Activated gamma-delta T cell treated with Interleukin-2 at 50 U/mL for 16 hours (primary cell): ENCODE results near the gene PAX8.
A peak's percentile ranks its signal among the peaks of the same experiment; 100 is the strongest.
"Not testable (repeated sequence)": the region's sequence is repeated elsewhere in the genome, so short reads cannot be mapped to it uniquely, and the experiment has no call there.

Experiments used
- DNase-seq: peaks from one replicate; pipeline ENCODE4 v3.0.0-alpha.2; 2020

Gene PAX8

GRCh38 chr2:113278742-113279139, at the start of gene PAX8:
TSS of gene PAX8 (minus strand) at chr2:113278921. CDS start at chr2:113278394, 527 bp downstream.
- no peak for DNase-seq

- no peak for DNase-seq
Measured at GRCh38 chr2:113328043-113328442, 49.3 kb upstream of the PAX8 start.

DNA sequence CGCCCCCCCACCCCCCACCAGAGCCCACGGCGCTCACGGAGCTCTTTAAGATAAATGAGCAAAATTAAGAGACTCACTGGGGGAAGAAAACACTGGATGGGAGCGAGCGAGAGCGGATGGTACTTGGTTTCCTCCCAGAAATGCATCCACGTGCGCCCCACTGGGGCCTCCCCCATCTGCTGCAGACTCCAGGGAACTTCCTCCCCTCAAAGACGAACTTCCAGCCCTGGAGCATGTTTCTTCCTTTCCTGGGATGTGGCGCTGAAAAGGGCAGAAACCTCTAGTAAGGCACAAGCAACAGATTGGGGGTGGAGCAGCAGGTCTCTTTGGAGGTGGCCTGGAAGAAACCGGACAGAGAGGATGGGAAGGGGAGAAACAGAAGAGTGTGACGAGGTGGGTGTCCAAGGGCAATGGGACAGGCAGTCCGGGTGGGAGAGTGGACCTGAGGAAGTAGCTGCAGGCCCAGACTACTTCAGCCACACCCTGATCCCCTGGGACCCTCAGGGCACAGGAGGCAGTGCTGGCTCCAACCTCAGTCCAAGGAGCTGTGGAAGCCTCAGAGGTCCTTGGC, 46.5 kb upstream of the PAX8 start:
- DNase-seq: not testable (repeated sequence)

GRCh38 chr2:113324684-113325160, 46.0 kb upstream of the PAX8 start:
- DNase-seq: peak; percentile 16

DNA sequence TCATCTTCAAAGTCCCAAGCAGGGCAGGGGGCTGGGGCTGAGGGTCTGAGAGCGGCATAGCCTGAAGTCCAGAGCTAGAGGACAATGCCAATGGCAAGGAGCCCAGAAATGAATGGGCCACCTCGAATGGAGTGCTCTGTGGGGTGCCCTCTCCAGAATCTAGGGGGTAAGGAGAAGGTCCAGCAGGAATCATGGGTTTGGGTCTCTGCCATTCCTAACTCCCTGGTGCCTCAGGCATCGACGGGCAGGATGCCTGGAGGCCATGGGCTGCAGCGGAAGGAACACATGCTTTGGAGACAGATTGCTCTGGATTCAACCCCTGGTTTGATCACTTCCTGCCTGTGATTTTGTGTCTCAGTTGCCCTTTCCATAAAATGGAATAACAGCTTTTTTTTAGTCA, 44.4 kb upstream of the PAX8 start:
- DNase-seq: not testable (repeated sequence)

- DNase-seq: not testable (repeated sequence)
Measured at GRCh38 chr2:113320106-113320505, 41.4 kb upstream of the PAX8 start.

DNA sequence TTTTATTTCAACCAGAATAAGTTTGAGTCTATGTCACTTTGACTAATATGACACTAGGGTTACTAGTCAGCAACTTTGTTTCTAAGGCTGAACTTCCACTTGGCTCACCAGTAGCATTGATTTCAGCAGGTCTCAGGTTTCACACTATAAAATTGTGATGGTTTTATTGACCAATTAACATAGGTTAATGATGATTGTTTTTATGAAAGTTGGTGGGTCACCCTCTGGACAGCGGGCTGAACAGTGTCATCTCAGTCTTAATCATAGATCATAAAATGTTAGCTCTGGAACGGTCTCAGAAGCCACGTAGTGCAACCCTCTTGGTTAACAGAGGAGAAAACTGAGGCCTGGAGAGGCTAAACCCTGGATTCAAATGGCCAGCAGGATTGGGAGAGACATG, 40.2 kb upstream of the PAX8 start:
- DNase-seq: not testable (repeated sequence)

DNA sequence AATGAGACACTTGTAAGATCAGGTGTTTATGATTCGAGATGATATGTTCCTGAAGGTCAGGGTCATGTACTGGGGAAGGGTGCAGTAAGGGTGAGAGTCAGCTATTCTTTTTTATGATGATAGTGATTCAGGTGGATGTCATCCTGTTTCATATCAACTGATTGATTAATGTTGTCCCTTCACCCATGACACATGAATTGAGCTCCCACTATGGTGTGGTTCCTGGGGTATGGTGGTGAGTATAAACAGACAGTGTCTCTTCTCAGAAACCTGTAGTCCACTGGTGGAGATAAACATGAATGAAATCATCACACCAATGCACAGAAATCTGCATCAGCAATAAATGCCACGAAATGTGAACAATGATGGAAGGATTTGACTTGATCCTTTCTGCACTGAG, 37.4 kb upstream of the PAX8 start:
- no peak for DNase-seq

GRCh38 chr2:113314663-113315062, 35.9 kb upstream of the PAX8 start:
- DNase-seq: not testable (repeated sequence)

DNA sequence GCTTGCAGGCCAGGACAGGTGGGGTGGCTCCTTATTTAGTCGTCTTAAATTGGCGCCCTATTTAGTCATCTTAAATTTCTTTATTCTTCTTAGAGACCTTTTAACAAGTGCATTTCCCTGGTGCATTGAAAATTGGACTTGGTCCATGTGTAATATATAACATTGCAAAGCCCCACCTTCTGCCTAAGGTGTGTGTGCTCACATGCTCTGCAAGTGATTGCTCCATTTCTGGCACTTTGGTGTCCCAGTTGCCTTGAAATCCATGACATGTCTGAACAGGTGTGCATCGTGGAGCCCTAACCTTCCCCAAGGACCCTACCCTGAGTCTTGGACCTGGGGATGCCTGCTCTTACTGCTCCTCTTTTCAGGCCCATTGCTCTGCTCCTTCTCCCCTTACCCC, 35.5 kb upstream of the PAX8 start:
- not testable (repeated sequence) for DNase-seq

DNA sequence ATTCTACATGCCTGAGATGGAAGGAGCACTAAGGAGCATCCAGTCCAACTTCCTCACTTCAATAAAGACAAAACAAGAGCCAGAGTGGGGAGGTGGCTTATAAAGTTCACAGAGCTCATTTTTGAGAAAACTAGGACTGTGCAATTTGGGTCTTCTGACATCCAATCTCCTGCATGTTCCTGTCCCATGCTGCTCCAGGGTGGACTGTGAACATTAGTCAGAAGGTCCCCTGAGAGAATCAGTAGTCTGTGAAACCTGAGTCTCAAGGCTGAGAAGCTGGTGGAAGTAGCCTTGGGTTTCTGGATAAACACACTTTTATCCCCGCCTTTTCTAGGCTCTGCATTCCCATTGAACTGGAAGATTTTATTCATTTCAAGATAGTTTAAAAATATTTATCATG, 33.1 kb upstream of the PAX8 start:
- not testable (repeated sequence) for DNase-seq

- DNase-seq: not testable (repeated sequence)
Measured at GRCh38 chr2:113311191-113311590, 32.5 kb upstream of the PAX8 start.

- DNase-seq: no peak
Measured at GRCh38 chr2:113309655-113310387, 31.1 kb upstream of the PAX8 start.

DNA sequence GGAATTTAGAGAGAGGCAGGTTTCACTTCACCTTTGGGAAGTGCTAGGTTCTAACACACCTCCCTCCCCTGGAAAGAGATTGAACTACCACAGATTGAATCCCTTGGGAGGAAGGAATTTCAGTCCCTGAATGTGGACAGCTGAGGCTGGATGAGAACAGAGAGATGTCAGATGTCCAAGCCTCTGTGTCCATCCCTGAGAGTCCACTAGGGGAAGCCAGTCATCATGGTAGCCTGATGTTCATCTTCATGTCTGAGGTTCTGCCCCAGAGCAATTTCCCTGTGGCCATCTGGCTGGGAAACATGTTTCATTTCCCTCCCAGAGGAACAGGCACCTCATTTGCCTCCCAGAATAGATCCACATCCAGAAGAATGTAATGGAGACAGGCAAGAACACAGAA, 30.1 kb upstream of the PAX8 start:
- not testable (repeated sequence) for DNase-seq

DNA sequence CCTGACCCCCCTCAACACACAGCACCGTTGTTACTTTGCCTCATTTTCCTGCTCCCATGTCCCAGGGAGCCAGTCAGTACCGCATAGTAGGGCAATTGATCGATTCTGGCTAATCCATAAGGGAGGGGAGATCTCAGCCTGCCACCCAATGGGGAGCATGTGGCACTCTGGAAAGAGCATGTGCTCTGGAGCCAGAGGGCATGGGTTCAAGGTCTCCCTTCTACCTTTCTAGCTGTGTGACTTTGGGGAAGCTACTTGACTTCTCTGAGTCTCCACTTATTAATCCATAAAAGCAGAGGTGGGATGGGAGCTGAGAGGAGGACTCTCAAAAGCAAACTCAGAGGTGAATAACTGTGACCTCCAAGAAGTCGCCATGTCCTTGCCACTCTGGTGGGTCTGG, 27.5 kb upstream of the PAX8 start:
- not testable (repeated sequence) for DNase-seq

GRCh38 chr2:113305749-113306148, 27.0 kb upstream of the PAX8 start:
- DNase-seq: not testable (repeated sequence)

DNA sequence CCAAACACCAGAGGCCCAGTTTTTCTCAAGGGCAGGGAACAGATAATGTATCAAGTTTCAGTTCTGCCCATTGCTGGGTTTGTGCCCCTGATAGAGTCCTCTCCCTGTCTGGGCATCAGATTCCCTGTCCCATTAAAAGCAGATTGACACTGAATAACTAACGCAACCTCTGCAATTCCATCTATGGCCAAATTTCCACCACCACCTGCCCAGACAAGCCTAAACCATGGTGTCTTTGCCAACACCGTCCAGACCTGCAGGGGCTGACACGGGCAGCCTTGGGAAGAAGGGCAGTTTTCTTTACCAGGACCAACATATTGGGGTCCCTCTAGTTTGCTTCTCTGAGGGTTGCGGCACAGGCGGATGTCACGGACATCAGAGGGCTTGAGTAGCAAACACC, 26.4 kb upstream of the PAX8 start:
- no peak for DNase-seq

GRCh38 chr2:113304702-113305101, 26.0 kb upstream of the PAX8 start:
- DNase-seq: no peak

DNA sequence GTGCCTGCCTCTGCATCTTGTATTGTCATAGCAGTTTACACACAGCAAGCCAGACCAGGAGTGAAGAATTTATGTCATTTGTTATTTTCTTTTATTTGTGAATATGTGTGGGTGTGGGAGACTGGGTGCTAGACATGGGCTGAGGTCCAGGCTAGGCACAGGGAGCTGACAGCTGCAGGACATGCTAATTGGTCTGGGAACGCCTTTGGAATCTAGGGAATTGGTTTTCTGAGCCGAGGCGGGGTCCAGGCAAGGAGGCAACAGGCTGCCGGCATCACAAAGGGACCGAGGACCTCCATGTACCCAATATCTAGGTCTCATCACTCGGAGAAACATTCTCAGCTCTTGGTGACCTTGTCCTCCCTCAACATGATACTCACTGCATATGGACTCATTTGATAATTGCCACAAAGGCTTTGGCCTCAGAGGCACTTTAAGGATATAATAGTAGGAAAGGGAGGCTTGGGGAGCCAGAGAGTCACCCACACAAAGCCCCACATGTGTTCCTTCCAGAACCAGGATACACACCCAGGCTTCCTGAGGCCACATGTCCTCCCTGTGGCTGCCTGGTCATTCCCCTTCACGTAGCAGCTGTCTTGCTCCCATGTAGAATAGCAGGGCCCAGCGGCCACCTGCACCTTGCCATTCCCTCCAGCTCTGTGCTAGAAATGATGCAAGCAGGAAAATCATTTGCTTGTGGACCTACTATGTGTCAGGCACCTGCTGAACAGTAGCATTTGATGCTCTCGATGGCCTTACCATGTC, 23.7 kb upstream of the PAX8 start:
- DNase-seq: not testable (repeated sequence)

DNA sequence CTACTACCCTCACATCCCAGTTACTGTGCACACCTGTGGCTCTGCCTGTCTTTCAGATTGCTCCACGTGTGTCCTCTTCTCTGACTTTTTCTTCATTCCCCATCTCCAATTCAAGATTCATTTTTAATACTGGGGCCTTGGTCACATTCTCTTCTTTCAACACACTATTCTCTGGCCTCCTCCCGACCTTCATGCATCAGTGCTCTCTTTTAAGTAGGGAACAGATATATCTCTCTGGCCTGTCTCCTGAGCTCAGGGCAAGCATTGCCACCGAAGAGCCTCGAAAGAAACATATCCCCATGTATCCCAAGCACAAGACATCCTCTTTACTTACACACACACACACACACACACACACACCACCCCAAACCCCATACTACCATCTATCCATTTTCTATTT, 21.6 kb upstream of the PAX8 start:
- DNase-seq: no peak

- no peak for DNase-seq
Measured at GRCh38 chr2:113298176-113298575, 19.5 kb upstream of the PAX8 start.

- not testable (repeated sequence) for DNase-seq
Measured at GRCh38 chr2:113297590-113297989, 18.9 kb upstream of the PAX8 start.

GRCh38 chr2:113291191-113291590, 12.5 kb upstream of the PAX8 start:
- DNase-seq: no peak

DNA sequence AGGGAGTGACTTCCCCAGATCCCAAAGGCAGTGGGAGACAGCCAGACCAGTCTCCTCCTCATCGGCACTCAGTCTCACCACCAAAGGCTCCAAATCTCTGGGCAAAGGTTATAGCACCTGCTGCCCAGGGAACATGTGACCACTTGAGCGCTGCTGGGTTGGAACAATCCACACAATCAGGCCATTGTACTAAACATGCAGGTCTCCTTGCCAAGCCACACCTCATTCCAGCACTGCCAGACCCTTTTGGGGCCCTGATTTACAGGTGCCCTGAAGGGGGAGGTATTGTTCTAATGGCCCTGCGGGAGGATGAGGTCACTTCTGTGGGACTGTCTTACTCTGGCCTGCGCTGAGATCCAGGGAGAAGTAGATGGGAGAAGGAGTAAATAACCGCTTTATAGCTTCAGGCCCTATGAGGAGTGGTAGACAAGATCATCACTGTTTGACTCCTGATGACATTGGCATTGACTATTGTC, 10.0 kb upstream of the PAX8 start:
- DNase-seq: not testable (repeated sequence)
